Ascending aorta (tissue), 2 donors: ENCODE data around the gene UNCX. TPM values are rescaled to one million over a fixed set of nuclear protein-coding genes. Genes with fewer than 3 reads are reported as not detected.

Source experiments
- DNase-seq, 2 donors: peaks; one replicate each; pipeline ENCODE4 v3.0.0-alpha.2; 2019; ENCODE audit warnings: low spot score in 2 of 2
- H3K27ac ChIP-seq, 2 donors: fragments of 200-600 bp; sonication (generic); one replicate each; pipeline ENCODE4 v1.5.1; 2016 to 2017; ENCODE audit warnings: mild to moderate bottlenecking in 1 of 2
- H3K27me3 ChIP-seq: fragments of 200-600 bp; sonication (generic); one replicate; pipeline ENCODE4 v1.5.1; 2017
- H3K36me3 ChIP-seq, 2 donors: fragments of 200-600 bp; sonication (generic); one replicate each; pipeline ENCODE4 v1.5.1; 2016
- H3K4me1 ChIP-seq, 2 donors: fragments of 200-600 bp; sonication (generic); one replicate each; pipeline ENCODE4 v1.5.1; 2016 to 2017; ENCODE audit warnings: mild to moderate bottlenecking in 1 of 2
- H3K4me3 ChIP-seq, 2 donors: fragments of 200-600 bp; sonication (generic); one replicate each; pipeline ENCODE4 v1.5.1; 2016 to 2017; ENCODE audit warnings: mild to moderate bottlenecking in 1 of 2
- H3K9me3 ChIP-seq, 2 donors: fragments of 200-600 bp; sonication (generic); one replicate each; pipeline ENCODE4 v1.5.1; 2016
- CTCF ChIP-seq, 3 experiments: fragments of 200-600 bp in 2 of 3; fragments of 450-650 bp in 1 of 3; sonication (generic) in 2 of 3; IDR thresholded peaks; one replicate each; pipeline ENCODE4 v1.5.1; 2016 to 2019; ENCODE audit warnings: antibody characterized with exemption in 3 of 3, mild to moderate bottlenecking in 1 of 3, moderate library complexity in 1 of 3
- intact Hi-C: fragments of 100-400 bp; cut with DNase I; formaldehyde crosslinking; loops from one replicate; pipeline ENCODE4 v1.15.1; 2023
- total RNA-seq: library from RNA; depleted of rRNA; stranded (reverse); fragments of >200 nt; gene quantifications from one replicate; pipeline ENCODE4 v1.1.0, GENCODE V29; 2016

Gene UNCX
- total RNA-seq, 1 donor from 2014 or later: not detected

- no peak for TF ChIP-seq CTCF (IDR thresholded peaks at IDR 0.05)
- peaks cover 2 to 4% of the 10 kb centered on the region in 2 donors for H3K4me1 ChIP-seq
- no peak overlapping the region for H3K4me3 ChIP-seq
- no peaks in the 10 kb centered on the region for H3K9me3 ChIP-seq
- H3K36me3 ChIP-seq: no peaks in the 10 kb centered on the region
- peaks cover 71% of the 10 kb centered on the region for H3K27me3 ChIP-seq
- no peak overlapping the region for H3K27ac ChIP-seq
- DNase-seq: no peak
- intact Hi-C loops: no loop called here
Measured at GRCh38 chr7:1230411-1231213, 2.1 kb upstream of the UNCX start.

- no peak for TF ChIP-seq CTCF (IDR thresholded peaks at IDR 0.05)
- H3K27me3 ChIP-seq: peaks cover 67% of the 10 kb centered on the region
- intact Hi-C loops: no loop called here
Measured at GRCh38 chr7:1231214-1232102, 1.2 kb upstream of the UNCX start.

GRCh38 chr7:1232103-1232466 is 587 bp upstream of the UNCX start:
- no peaks in the 10 kb centered on the region for H3K9me3 ChIP-seq
- H3K4me3 ChIP-seq: no peak overlapping the region
- peaks cover 3 to 6% of the 10 kb centered on the region in 2 donors for H3K4me1 ChIP-seq
- no peaks in the 10 kb centered on the region for H3K36me3 ChIP-seq
- no peak for DNase-seq
- intact Hi-C loops: no loop called here
- H3K27me3 ChIP-seq: peaks cover 62% of the 10 kb centered on the region
- TF ChIP-seq CTCF (IDR thresholded peaks at IDR 0.05): no peak
- no peak overlapping the region for H3K27ac ChIP-seq

More at GRCh38 chr7:1231214-1232102, 1.2 kb upstream of the UNCX start:
- H3K27ac ChIP-seq: no peak overlapping the region
- no peak overlapping the region for H3K4me3 ChIP-seq
- H3K9me3 ChIP-seq: no peaks in the 10 kb centered on the region
- no peak for DNase-seq
- H3K4me1 ChIP-seq: peaks cover 3 to 4% of the 10 kb centered on the region in 2 donors
- no peaks in the 10 kb centered on the region for H3K36me3 ChIP-seq

GRCh38 chr7:1233333-1234048 is 819 bp downstream of the UNCX start:
- DNase-seq: no peak
- H3K4me3 ChIP-seq: no peak overlapping the region
- no peak overlapping the region for H3K27ac ChIP-seq
- intact Hi-C loops: no loop called here
- peaks cover 59% of the 10 kb centered on the region for H3K27me3 ChIP-seq
- TF ChIP-seq CTCF (IDR thresholded peaks at IDR 0.05): no peak
- H3K4me1 ChIP-seq: peaks cover 3 to 6% of the 10 kb centered on the region in 2 donors
- no peaks in the 10 kb centered on the region for H3K36me3 ChIP-seq
- no peaks in the 10 kb centered on the region for H3K9me3 ChIP-seq

- intact Hi-C loops: no loop called here
- no peak overlapping the region for H3K4me3 ChIP-seq
- no peak overlapping the region for H3K27ac ChIP-seq
- H3K27me3 ChIP-seq: peaks cover 60% of the 10 kb centered on the region
- no peak for DNase-seq
- no peak for TF ChIP-seq CTCF (IDR thresholded peaks at IDR 0.05)
- peaks cover 3 to 6% of the 10 kb centered on the region in 2 donors for H3K4me1 ChIP-seq
- H3K36me3 ChIP-seq: no peaks in the 10 kb centered on the region
- no peaks in the 10 kb centered on the region for H3K9me3 ChIP-seq
Measured at GRCh38 chr7:1234049-1234880, 1.6 kb downstream of the UNCX start.
